Measurements from ENCODE around the gene OMP. TPM values are rescaled to one million over a fixed set of nuclear protein-coding genes. Genes with fewer than 3 reads are reported as not detected.

Gene OMP, protein sequence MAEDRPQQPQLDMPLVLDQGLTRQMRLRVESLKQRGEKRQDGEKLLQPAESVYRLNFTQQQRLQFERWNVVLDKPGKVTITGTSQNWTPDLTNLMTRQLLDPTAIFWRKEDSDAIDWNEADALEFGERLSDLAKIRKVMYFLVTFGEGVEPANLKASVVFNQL
- total RNA-seq = not detected in 2 replicates

DNA sequence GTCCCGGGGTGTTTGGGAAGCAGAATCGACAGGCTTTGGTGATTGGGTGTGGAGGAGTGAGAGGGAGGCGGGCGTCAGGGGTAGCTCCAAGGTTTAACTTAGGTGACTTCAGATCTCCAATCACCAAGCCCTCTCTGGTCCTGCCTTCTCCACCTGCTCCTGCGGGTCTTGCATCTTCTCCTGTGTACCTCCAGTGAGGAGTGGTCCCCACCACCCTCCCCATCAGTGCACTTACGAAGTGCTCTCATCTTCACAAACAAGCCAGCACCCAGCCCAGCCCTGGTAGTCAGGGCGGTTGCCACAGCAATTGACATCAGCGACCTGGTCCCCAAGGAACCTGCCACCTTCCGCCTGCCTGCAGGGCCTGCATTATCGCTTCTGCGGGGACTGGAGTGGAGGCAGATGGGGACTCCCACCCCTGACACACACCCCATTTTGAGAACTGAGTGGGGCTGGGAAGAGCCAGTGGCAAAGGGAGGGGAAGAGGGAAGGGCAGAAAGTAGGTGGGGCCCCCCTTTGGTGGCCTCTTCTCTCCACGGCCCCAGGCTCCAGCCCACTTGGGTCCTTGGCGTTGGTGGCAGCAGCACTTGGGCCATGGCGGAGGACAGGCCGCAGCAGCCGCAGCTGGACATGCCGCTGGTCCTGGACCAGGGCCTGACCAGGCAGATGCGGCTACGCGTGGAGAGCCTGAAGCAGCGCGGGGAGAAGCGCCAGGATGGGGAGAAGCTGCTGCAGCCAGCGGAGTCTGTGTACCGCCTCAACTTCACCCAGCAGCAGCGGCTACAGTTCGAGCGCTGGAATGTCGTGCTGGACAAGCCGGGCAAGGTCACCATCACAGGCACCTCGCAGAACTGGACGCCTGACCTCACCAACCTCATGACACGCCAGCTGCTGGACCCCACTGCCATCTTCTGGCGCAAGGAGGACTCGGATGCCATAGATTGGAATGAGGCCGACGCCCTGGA, at the start of gene OMP:
Gene OMP, plus strand, starts transcription at position 595 of the 965 bp plus-strand sequence. Its CDS starts 0 bp downstream, at position 595.

DNA sequence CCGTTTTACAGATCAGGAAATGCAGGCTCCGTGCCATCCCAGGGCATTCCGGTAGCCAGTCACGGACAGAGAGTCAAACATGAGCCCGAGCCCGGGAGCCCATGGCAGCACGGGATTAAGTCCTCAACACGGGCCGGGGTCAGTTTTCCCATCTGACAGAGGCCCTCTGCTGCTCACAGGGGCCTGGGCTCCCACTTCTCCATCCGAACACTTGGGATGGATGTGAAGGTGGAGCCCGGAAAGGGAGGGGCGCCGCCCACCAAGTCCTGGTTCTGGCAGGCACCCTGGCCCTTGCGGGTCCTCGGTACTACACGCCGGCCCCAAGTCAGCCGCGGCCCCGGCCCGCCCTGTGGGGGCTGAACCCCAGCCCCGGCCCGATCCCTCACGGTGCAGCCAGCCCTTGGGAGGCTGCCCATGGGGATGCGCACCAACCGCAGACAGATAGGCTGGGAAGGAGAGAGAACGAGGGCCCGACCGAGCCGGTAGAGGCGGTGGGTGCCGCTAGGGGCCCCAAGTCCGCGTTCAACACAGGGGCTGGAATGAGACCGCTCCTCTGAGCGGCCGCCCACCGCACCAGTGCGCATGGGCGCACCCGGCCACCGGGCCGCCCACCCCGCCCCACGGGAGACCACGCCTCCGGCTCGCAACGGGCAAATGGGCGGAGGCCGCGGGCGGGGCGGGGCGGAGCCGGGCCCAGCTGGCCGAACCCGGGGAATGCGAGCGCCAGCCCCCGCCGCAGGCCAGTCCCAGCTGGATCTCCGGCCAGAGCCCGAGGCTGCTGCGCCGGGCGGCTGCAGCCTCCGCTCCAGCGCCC, 36.2 kb upstream of the OMP start, which contains the start of gene CAPN5:
Gene CAPN5, plus strand, starts transcription at position 743 of the 814 bp plus-strand sequence. CDS start 17,916 bp downstream, outside the sequence.

DNA sequence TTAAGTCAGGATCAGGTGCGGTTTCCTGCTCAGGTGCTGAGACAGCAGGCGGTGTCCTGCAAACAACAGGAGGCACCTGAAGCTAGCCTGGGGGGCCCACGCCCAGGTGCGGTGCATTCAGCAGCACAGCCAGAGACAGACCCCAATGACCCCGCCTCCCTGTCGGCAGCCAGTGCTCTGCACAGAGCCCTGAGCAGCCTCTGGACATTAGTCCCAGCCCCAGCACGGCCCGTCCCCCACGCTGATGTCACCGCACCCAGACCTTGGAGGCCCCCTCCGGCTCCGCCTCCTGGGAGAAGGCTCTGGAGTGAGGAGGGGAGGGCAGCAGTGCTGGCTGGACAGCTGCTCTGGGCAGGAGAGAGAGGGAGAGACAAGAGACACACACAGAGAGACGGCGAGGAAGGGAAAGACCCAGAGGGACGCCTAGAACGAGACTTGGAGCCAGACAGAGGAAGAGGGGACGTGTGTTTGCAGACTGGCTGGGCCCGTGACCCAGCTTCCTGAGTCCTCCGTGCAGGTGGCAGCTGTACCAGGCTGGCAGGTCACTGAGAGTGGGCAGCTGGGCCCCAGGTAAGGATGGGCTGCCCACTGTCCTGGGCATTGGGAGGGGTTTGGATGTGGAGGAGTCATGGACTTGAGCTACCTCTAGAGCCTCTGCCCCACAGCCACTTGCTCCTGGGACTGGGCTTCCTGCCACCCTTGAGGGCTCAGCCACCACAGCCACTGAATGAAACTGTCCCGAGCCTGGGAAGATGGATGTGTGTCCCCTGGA, 25.5 kb downstream of the OMP start, which contains the start of gene MYO7A:
Gene MYO7A, plus strand, starts transcription at position 327 of the 772 bp plus-strand sequence. CDS start 2,389 bp downstream, outside the sequence.

Other genes starting within 250 kb of the OMP start
- 7.9 and 8.5 TPM in 2 replicates for gene ACER3, start 241.9 kb upstream of the OMP start, total RNA-seq
- gene B3GNT6, start 68.4 kb upstream of the OMP start, total RNA-seq = not detected in 2 replicates
- gene CAPN5, start 35.9 kb upstream of the OMP start, total RNA-seq = 7.2 and 14.9 TPM in 2 replicates
- gene MYO7A, start 25.4 kb downstream of the OMP start, total RNA-seq = 0.39 and 0.43 TPM in 2 replicates
- gene GDPD4, start 198.8 kb downstream of the OMP start, total RNA-seq = not detected in 2 replicates